ENCODE data around the gene HEBP1.
A peak's percentile ranks its signal among the peaks of the same experiment; 100 is the strongest.

Gene HEBP1

DNA sequence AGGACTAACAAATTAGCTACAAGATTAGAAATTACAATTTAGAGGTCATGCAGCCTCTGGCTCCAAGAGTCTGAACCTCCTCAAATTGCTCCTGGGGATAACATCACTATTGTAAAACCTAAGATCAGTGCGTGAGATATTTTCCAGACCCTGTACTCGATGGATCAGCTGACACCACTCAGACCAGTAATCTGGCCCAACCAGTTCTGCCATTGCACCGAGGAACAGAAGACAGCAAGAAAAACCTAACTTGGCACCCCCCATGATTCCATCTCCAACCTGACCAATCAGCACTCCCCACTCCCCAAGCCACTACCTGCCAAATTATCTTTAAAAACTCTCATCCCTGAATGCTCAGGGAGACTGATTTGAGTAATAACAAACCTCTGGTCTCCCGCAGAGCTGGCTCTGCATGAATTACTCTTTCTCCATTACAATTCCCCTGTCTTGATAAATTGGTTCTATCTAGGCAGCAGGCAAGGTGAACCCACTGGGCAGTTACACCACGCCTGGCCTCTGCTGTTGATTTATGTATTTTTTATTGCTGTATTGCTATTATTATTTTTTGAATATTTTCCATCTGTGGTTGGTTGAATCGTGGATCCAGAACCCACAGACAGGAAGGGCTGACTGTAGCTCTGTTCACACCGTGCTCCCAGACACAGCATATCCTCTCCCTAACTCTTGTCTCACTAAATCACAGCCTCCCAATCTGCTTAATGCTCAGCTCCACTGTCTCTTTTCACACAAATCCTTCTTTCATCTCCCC lies 9.2 kb downstream of the HEBP1 start:
- Histone ChIP-seq H3K79me1 (ENCODE audit: low read length) (peaks cover 22% of the 10 kb centered on the region), H4K8ac (ENCODE audit: low read depth, low read length) (peak overlapping the region; percentile 25), H3K36me3 (ENCODE audit: control insufficient read depth in 1 of 2, insufficient read depth in 2 of 2, low read length in 2 of 2) (peaks cover 8 to 20% of the 10 kb centered on the region in 2 experiments), H2AK5ac (ENCODE audit: low read length) (peak overlapping the region; percentile 83), H2BK12ac (ENCODE audit: low read length) (peak overlapping the region; percentile 99), H3K4ac (ENCODE audit: low read depth, low read length) (peak overlapping the region; percentile 16), H2AFZ (ENCODE audit: insufficient read depth, low read length, poor library complexity) (no peak overlapping the region), H2BK120ac (ENCODE audit: insufficient read depth, low read length, poor library complexity) (peak overlapping the region; percentile 95), H3K23ac (ENCODE audit: low read length) (no peak overlapping the region), H4K12ac (ENCODE audit: low read depth, low read length) (no peak overlapping the region), H3K14ac (ENCODE audit: low read length) (peak overlapping the region; percentile 87), H4K91ac (ENCODE audit: low read depth, low read length) (peak overlapping the region; percentile 74), H3K4me3 (ENCODE audit: low read depth, low read length) (no peak overlapping the region), H3K4me1 (ENCODE audit: control insufficient read depth in 1 of 2, insufficient read depth in 2 of 2, low read length in 2 of 2) (peaks cover 29 to 34% of the 10 kb centered on the region in 2 experiments), H2BK5ac (ENCODE audit: low read depth, low read length, poor library complexity) (peak overlapping the region; percentile 63), H3K4me2 (ENCODE audit: low read length) (peak overlapping the region; percentile 33), H3K27me3 (ENCODE audit: insufficient read depth, low read length) (no peaks in the 10 kb centered on the region), H3K27ac (ENCODE audit: low read depth, low read length) (peak overlapping the region; percentile 96), H3K18ac (ENCODE audit: low read length) (peak overlapping the region; percentile 80), H3K9ac (ENCODE audit: low read length) (no peak overlapping the region), H3K79me2 (ENCODE audit: control insufficient read depth, insufficient read depth, low read length, poor library complexity) (peaks cover 2% of the 10 kb centered on the region), H3K9me3 (ENCODE audit: insufficient read depth, low read depth, low read length) (no peaks in the 10 kb centered on the region)
- DNase-seq = peak; percentile 61 to 77
- no CpG with 5 or more reads among the region's 7 CpGs for WGBS (ENCODE audit: extremely low coverage, insufficient coverage, insufficient read length)

GRCh38 chr12:12987421-12987820 lies 12.6 kb downstream of the HEBP1 start:
- no peak overlapping the region for H3K23ac ChIP-seq (ENCODE audit: low read length)

DNA sequence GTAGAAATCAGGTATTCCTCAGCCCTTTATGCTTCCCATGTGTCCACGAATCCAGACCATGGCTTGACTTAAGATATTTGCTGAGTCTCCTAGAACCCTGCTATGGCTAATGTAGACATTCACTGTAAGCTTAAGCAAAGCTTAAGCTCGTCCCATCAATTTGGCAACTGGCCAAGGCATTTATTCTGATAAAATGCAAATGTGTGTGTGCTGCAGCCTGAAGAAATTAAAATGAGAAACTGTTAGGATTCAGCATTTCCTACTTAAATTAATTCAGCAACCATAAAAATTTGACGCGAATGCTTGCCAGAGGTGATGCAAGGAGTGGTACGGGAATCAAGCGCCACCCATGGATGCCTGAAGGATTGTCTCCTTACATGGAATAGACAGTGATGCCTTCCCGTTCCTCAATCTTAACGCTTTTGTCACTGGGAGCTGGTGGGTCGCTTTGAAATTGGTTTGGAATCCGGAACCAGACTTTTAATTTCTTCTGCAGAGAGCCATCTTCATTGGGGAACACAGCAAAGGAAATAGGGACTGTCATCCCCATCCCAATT lies 13.2 kb downstream of the HEBP1 start:
- Histone ChIP-seq H4K91ac (ENCODE audit: low read depth, low read length) (no peak overlapping the region), H3K27ac (ENCODE audit: low read depth, low read length) (no peak overlapping the region), H3K36me3 (ENCODE audit: control insufficient read depth in 1 of 2, insufficient read depth in 2 of 2, low read length in 2 of 2) (peaks cover 12 to 24% of the 10 kb centered on the region in 2 experiments), H3K79me2 (ENCODE audit: control insufficient read depth, insufficient read depth, low read length, poor library complexity) (no peaks in the 10 kb centered on the region), H3K27me3 (ENCODE audit: insufficient read depth, low read length) (no peaks in the 10 kb centered on the region), H2AFZ (ENCODE audit: insufficient read depth, low read length, poor library complexity) (no peak overlapping the region), H3K9ac (ENCODE audit: low read length) (no peak overlapping the region), H2BK120ac (ENCODE audit: insufficient read depth, low read length, poor library complexity) (no peak overlapping the region), H2AK5ac (ENCODE audit: low read length) (no peak overlapping the region), H3K79me1 (ENCODE audit: low read length) (peaks cover 16% of the 10 kb centered on the region), H2BK5ac (ENCODE audit: low read depth, low read length, poor library complexity) (no peak overlapping the region), H3K4me1 (ENCODE audit: control insufficient read depth in 1 of 2, insufficient read depth in 2 of 2, low read length in 2 of 2) (peaks cover 16 to 18% of the 10 kb centered on the region in 2 experiments), H3K9me3 (ENCODE audit: insufficient read depth, low read depth, low read length) (no peaks in the 10 kb centered on the region), H3K14ac (ENCODE audit: low read length) (no peak overlapping the region), H4K8ac (ENCODE audit: low read depth, low read length) (no peak overlapping the region), H3K4me2 (ENCODE audit: low read length) (no peak overlapping the region), H3K18ac (ENCODE audit: low read length) (no peak overlapping the region), H2BK12ac (ENCODE audit: low read length) (no peak overlapping the region), H3K4me3 (ENCODE audit: low read depth, low read length) (no peak overlapping the region), H3K4ac (ENCODE audit: low read depth, low read length) (no peak overlapping the region), H3K23ac (ENCODE audit: low read length) (no peak overlapping the region), H4K12ac (ENCODE audit: low read depth, low read length) (no peak overlapping the region)
- no peak for DNase-seq
- no CpG with 5 or more reads among the region's 10 CpGs for WGBS (ENCODE audit: extremely low coverage, insufficient coverage, insufficient read length)

More at GRCh38 chr12:12987421-12987820, 12.6 kb downstream of the HEBP1 start:
- Histone ChIP-seq H4K12ac (ENCODE audit: low read depth, low read length) (no peak overlapping the region), H3K9me3 (ENCODE audit: insufficient read depth, low read depth, low read length) (no peaks in the 10 kb centered on the region), H4K91ac (ENCODE audit: low read depth, low read length) (no peak overlapping the region), H3K9ac (ENCODE audit: low read length) (no peak overlapping the region), H3K36me3 (ENCODE audit: control insufficient read depth in 1 of 2, insufficient read depth in 2 of 2, low read length in 2 of 2) (peaks cover 11 to 23% of the 10 kb centered on the region in 2 experiments), H3K79me1 (ENCODE audit: low read length) (peaks cover 20% of the 10 kb centered on the region), H2AFZ (ENCODE audit: insufficient read depth, low read length, poor library complexity) (no peak overlapping the region), H2BK120ac (ENCODE audit: insufficient read depth, low read length, poor library complexity) (no peak overlapping the region), H2AK5ac (ENCODE audit: low read length) (no peak overlapping the region), H2BK5ac (ENCODE audit: low read depth, low read length, poor library complexity) (no peak overlapping the region), H4K8ac (ENCODE audit: low read depth, low read length) (no peak overlapping the region), H3K14ac (ENCODE audit: low read length) (no peak overlapping the region), H3K27ac (ENCODE audit: low read depth, low read length) (no peak overlapping the region), H3K4me1 (ENCODE audit: control insufficient read depth in 1 of 2, insufficient read depth in 2 of 2, low read length in 2 of 2) (peaks cover 22 to 23% of the 10 kb centered on the region in 2 experiments), H3K79me2 (ENCODE audit: control insufficient read depth, insufficient read depth, low read length, poor library complexity) (peaks cover 1% of the 10 kb centered on the region), H3K27me3 (ENCODE audit: insufficient read depth, low read length) (no peaks in the 10 kb centered on the region), H3K4ac (ENCODE audit: low read depth, low read length) (no peak overlapping the region), H3K4me3 (ENCODE audit: low read depth, low read length) (no peak overlapping the region), H2BK12ac (ENCODE audit: low read length) (no peak overlapping the region), H3K18ac (ENCODE audit: low read length) (no peak overlapping the region), H3K4me2 (ENCODE audit: low read length) (no peak overlapping the region)
- no CpG with 5 or more reads among the region's 5 CpGs for WGBS (ENCODE audit: extremely low coverage, insufficient coverage, insufficient read length)
- no peak for DNase-seq

DNA sequence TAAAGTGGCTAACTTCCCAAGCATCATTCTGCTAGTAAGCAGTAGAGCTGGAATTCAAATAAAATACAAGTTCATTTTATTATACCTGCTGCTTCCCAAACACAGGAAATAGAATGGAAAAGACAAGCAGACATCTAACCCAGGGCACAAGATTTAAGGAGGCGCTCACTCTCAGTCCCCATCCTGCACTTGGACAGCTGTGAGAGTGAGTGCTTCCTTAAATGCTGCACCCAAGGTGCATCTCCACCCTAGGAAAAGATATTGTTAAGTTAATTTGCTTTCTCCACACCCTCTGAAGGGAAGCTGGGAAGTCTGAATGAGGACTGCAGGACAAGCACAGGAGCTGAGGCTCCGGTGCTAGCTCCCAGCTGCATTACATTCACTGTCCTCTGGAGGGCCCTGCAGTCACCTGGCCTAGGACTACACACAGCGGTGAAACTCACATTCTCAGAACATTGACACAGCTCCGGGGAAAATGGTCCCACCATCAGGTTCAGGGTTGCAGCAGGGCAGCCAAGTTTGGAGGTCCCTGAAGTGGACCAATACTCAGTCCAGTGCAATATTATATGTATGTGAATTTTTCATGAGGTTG lies 14.2 kb downstream of the HEBP1 start:
- H2BK12ac ChIP-seq (ENCODE audit: low read length) = no peak overlapping the region
- H3K4ac ChIP-seq (ENCODE audit: low read depth, low read length) = no peak overlapping the region
- no peak overlapping the region for H4K8ac ChIP-seq (ENCODE audit: low read depth, low read length)
- no peaks in the 10 kb centered on the region for H3K9me3 ChIP-seq (ENCODE audit: insufficient read depth, low read depth, low read length)
- H3K18ac ChIP-seq (ENCODE audit: low read length) = no peak overlapping the region
- no peak overlapping the region for H4K12ac ChIP-seq (ENCODE audit: low read depth, low read length)
- no peak overlapping the region for H4K91ac ChIP-seq (ENCODE audit: low read depth, low read length)
- H2BK120ac ChIP-seq (ENCODE audit: insufficient read depth, low read length, poor library complexity) = no peak overlapping the region
- peaks cover 11 to 12% of the 10 kb centered on the region in 2 experiments for H3K4me1 ChIP-seq (ENCODE audit: control insufficient read depth in 1 of 2, insufficient read depth in 2 of 2, low read length in 2 of 2)
- DNase-seq = peak in 1 of 2 donors; percentile 50
- H3K23ac ChIP-seq (ENCODE audit: low read length) = no peak overlapping the region
- H3K79me1 ChIP-seq (ENCODE audit: low read length) = peaks cover 9% of the 10 kb centered on the region
- H2BK5ac ChIP-seq (ENCODE audit: low read depth, low read length, poor library complexity) = no peak overlapping the region
- H3K4me3 ChIP-seq (ENCODE audit: low read depth, low read length) = no peak overlapping the region
- no peak overlapping the region for H2AK5ac ChIP-seq (ENCODE audit: low read length)
- WGBS (ENCODE audit: extremely low coverage, insufficient coverage, insufficient read length) = no CpG with 5 or more reads among the region's 4 CpGs
- no peaks in the 10 kb centered on the region for H3K79me2 ChIP-seq (ENCODE audit: control insufficient read depth, insufficient read depth, low read length, poor library complexity)
- H2AFZ ChIP-seq (ENCODE audit: insufficient read depth, low read length, poor library complexity) = no peak overlapping the region
- H3K27me3 ChIP-seq (ENCODE audit: insufficient read depth, low read length) = no peaks in the 10 kb centered on the region
- no peak overlapping the region for H3K27ac ChIP-seq (ENCODE audit: low read depth, low read length)
- peaks cover 15 to 32% of the 10 kb centered on the region in 2 experiments for H3K36me3 ChIP-seq (ENCODE audit: control insufficient read depth in 1 of 2, insufficient read depth in 2 of 2, low read length in 2 of 2)
- H3K4me2 ChIP-seq (ENCODE audit: low read length) = no peak overlapping the region
- H3K14ac ChIP-seq (ENCODE audit: low read length) = no peak overlapping the region
- no peak overlapping the region for H3K9ac ChIP-seq (ENCODE audit: low read length)
